Left colon (tissue), 2 donors: ENCODE results near the gene TRMT61A. TPM values are rescaled to one million over a fixed set of nuclear protein-coding genes. Genes with fewer than 3 reads are reported as not detected.
"Not testable (repeated sequence)": the region's sequence is repeated elsewhere in the genome, so short reads cannot be mapped to it uniquely, and the experiment has no call there.

Experiments used
- ATAC-seq: fragments of 200-7000 bp; cut with Tn5 transposase; one replicate; pipeline ENCODE4 v1.9.1; 2020; ENCODE audit warnings: mild to moderate bottlenecking, moderate library complexity
- DNase-seq, 2 donors: peaks; one replicate each; pipeline ENCODE4 v3.0.0-alpha.2; 2020
- intact Hi-C, 2 donors: fragments of 100-400 bp; cut with DNase I in 1 of 2; cut with micrococcal nuclease in 1 of 2; formaldehyde crosslinking; loops; one replicate each; pipeline versions ENCODE4 v1.11.2 to v1.14.0; 2022; cut with DNase I, micrococcal nuclease
- total RNA-seq, 2 donors: library from RNA; stranded (reverse); fragmentation: NEBNext Ultra II Directional; extraction: Animal tissue kit (Norgen Biotek cat#: 25700); gene quantifications; one replicate each; pipeline ENCODE4 v1.2.1, GENCODE V29; 2021
- donor health status: DM: no; HTN: no; CAD: no.
- donor health status: DM: yes; HTN: yes; CAD: no.

Gene TRMT61A
- total RNA-seq, 2 donors from 2014 or later: 10.1 to 10.6 TPM

DNA sequence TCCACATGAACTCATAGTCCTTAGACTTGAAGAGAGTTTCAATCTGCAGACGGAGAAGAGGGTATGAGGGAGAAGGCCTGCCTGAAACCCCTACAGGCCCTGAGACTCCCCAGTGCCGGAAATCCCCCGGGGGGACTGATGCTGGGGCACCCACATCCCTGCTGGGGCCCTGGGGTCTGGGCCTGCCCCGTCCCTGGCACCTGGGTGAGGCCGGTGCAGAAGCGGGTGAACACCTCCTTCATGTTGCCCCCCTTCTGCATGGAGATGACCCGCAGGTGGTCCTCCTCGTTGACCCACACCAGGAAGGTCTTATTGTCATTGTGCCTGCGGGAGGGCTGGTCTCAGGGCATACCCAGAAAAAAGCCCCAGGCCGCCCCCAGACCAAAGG is 8.7 kb upstream of the TRMT61A start:
- intact Hi-C loops: no loop called here

DNA sequence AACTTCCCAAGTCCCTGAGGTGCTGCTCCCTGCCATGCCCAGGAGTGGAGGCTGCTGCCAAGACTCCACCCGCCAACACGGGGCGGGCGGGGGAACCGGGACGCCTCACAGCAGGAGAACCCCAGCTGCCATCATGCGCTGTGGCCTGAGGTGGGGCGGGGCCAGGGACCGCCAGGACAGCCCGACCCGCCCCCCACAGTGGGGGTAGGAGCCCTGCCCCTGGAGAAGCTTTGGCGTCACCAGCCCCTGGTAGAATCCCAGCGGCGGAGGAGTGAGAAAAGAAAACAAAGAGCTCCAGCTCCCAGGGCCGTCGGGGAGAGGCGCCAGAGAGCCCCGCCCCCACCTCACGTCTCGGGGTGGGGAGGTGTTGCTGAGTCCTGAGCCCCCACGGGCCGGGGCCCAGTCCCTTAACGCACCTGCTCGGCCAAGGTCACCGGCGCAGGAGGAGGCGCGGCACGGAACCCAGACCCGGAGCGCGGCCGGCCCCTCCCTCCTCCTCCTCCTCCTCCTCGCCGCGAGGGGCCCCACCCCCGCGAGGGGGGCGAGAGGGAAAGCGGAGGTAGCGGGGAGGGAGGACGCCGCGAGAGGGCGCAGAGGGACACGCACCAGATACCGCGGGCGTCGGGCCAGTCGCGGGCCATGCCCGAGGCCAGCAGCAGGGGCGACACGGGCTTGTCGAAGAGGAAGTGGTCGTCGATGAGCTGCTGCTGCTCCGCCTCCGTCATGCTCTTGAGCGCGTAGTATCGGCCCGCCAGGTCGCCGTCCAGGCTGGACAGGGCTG is 8.1 kb upstream of the TRMT61A start:
- DNase-seq (peak; percentile 84 to 88), ATAC-seq (peak; percentile 49)
- intact Hi-C loops: no loop called here

More for the DNA sequence above, 8.7 kb upstream of the TRMT61A start:
- ATAC-seq (no peak), DNase-seq (no peak)

DNA sequence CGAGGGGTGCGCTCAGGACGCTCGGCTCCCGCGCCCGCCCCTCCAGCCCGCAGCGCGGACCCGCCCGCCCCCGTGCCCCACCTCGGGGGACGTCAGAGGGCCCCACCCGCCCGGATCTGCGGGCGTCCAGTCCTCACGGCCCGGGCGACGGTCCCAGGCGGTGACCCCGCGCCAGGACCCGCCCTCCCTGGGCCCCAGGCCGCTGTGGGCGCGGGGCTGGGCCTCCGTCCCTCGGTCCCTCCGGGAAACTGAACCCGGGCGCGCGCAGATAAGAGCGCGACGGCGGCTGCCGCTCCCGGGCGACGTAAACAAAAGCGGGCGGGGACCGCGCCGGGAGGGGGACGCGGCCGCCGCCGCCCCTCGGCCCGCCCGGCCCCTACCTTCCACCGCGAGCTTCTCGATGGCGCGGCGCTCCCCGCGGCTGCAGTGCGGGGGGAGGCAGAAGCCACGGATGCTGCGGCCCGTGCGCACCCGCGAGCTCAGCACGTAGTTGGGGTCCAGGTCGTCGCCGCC is 7.5 kb upstream of the TRMT61A start:
- intact Hi-C loops: no loop called here
- DNase-seq (peak in 1 of 2 donors; percentile 58), ATAC-seq (peak; percentile 27)

DNA sequence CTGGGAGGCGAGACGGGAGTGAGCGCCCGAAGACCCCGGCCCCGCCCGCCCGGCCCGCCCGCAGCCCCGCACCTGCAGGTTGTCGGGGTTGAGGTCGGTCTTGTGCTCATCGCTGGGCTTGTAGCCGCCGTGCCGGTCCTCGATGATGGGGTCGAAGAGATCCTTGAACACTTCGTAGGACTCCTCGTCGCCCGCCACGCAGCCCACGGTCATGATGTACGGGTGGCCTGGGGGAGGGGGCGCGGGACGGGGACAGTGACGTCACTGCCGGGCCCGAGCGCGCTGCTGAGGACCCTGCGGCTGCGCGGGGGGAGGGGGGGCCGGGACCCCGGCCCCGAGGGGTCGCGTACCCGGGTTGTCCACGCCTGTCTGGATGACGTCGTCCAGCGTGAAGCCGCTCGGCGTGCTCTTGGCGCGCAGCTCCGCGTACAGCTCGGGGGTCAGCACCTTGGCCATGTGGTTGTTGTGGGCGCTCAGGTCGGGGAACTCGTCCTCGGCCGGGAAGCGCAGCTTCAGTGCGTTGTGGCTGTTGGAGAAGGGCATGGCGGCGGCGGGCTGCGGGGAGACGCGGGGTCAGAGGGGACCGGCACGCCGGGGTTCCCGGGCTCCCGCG is 6.9 kb upstream of the TRMT61A start:
- ATAC-seq (no peak), DNase-seq (peak; percentile 39 to 58)
- intact Hi-C loops: no loop called here

DNA sequence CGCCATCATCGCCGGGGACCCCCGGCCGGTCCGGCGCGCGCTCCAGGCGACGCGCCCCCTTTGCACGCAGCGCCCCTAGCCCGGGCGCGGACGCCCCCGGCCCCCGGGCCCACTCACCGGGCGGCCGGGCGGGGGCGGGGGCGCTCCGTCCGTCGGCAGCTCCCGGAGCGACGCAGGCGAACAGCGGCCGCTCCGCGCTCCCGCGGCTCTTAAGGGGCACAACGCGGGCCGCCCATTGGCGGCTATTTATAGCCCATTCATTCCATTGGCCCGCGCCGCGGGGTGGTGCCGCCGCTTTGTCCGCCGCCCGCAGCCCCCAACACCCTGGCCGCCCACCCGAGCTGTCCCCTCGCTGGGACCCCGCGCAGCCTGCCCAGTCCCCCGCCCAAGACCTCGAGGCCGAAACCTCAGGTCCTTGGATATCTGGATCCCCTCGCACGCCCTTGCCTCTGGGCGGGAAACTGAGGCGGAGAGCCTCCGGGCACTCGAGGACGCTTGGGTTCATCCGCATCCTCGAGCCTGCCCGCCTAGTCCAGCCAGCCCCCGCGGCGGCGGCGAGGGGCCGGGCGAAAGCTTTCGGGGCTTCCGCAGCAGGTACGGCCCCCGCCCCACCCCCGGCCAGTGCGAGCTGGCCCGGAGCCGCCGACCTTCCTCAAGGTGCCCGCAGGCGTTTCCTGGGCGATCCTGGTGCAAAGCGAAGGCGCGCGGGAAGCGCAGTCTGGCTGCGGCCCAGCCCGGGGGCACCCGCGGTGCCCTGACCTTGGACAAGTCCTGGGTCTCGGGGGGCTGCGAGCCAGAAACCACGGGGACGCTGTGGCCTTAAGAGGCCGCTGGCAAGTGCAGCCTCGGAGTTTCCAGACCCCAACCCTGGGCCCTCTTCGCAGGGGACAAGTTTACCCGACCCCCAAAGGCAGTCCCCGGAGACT is 6.1 kb upstream of the TRMT61A start, which contains the start of gene CKB:
Gene CKB (minus strand): TSS at position 182 of the 926 bp plus-strand sequence. CDS start 337 bp downstream, outside the sequence.
- peak; percentile 41 for ATAC-seq
- intact Hi-C loops: no loop called here

DNA sequence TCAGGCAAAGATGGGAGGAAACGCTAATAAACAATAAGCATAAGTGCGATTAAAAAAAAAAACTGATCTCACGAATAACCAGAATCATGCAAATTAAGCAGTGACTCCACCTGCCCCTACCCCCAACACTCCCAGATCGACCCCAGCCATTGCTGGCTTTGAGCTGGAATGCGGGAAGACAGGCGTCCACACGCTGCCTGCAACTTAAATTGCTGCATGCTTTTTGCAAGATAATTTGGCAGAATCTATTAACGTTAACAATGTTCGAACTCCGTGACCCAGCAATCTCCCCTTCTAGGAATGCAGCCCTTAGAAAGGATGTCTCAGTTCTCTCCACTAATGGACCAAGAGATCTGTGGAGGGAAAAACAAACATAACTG is 5.4 kb upstream of the TRMT61A start:
- intact Hi-C loops: no loop called here
- DNase-seq (no peak), ATAC-seq (no peak)

More for the DNA sequence above, 6.1 kb upstream of the TRMT61A start, which contains the start of gene CKB:
- peak; percentile 81 to 85 for DNase-seq

DNA sequence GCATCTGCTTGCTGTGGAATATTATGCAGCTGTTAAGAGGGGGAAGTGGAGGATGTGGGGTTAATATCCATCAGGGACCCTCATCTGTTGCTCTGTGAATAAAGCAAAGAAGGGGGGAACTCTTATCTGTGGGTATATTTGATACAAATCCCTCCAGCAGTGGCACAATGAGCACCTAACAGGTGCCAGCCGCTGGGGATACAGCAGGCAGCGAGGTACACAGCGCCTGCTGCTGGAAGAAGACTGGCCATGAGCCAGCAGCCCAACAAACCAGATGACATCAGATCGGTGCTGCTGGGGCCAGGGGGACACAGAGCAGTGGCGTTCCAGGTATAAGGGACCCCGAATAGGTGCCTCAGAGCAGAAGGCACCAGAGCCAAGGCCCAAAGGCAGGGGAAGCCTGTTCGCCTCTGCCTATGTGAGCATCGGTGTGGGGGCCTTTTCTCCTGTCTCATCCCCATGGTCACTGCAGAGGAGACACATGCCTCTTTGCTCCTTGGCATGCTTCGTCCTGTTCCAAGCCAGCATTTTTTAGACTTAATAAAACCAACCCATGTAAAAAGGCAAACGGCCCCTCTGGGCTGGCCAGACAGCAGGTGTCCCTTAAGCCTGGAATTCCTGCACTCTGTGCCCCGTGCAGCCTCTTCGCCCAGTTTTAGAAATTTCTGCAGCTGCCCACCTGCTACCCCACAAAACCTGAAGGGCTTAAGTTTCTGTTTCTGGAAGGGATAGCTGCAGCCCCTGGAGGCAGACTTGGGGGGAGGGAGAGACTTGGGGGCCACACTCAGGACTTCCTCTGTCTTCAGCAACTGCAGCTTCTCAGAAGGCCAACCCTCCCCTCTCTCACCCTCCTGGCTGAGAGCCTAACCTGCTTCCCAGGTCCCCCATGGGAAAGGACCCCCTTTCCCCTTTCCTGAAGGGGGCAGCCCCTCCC is 4.7 kb upstream of the TRMT61A start:
- DNase-seq (peak; percentile 49), ATAC-seq (no peak)
- intact Hi-C loops: no loop called here

DNA sequence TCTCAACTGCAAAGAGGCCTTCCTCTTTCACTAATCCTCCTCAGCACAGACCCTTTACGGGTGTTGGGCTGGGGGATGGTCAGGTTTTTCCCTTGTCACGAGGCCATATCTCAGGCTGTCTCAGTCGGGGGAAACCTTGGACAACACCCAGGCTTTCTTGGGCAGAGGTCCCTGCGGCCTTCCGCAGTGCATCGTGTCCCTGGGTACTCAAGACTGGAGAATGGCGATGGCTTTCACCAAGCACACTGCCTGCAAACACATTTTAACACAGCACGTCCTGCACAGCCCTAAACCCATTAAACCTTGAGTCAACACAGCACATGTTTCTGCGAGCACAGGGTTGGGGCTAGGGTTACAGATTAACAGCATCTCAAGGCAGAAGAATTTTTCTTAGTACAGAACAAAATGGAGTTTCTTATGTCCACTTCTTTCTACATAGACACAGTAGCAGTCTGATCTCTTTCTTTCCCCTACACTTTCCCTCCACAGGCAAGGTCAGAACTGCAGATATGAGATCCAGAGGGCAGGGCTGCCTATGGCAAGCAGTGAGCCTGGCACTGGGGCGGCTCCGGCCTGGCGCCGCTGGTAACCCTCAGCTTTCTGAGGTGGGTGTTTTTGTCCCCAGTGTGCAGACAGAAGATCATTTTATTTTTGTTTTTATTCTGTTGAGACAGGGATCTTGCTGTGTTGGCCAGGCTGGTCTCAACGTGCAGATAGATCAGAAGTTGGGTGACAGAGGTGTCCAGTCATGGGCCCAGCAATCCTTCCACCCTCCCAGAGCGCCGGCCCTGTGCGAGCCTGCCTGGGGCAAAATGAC is 3.4 kb upstream of the TRMT61A start:
- ATAC-seq, intact Hi-C loops: not testable (repeated sequence)
- DNase-seq: peak; percentile 40 to 67

DNA sequence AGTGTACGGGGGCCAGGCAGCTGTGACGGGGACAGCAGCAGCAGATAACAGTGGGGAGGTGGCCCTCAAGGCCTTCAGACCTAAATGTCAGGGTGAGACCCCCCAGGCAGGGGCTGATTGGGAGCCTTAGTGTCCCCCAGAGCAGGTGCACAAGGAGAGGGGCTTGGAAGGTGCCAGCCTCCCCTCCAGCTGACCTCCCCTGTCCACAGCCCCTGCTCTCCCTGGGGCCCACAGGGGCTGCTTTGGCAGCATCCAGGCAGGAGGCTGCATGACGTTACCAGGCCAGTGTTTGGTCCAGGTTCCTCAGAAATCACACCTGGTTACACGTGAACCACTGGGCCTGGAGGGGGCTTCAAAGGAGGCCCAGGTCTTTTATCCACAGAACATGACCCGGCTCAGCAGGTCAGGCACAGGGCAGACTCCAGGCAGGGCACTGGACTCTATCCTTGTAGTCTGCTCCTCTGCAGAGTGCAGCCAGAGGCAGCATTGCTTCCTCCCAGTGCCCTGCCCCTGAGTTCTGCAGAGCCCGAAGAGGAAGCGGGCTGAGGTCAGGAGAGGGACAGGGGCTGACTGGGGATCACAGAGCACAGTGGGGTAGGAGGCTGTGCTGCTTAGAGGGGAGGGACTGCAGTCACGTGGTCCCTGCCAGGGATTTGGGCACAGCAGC is 2.6 kb upstream of the TRMT61A start:
- intact Hi-C loops: no loop called here
- ATAC-seq (peak; percentile 42), DNase-seq (peak; percentile 45 to 58)

DNA sequence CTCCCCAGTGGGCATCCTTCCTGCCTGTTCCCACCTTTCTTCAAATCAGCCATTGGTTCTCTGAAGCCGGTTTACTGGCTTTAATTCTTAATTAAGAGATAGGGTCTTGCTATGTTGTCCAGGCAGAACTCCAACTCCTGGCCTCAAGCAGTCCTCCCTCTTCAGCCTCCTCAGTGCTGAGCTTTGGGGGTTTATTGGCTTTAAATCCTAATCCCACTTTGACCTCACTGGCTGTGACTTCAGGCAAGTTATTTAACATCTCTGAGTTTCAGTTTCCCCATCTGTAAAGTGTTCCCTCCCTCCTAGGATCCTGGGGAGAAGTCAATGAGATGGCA is 2.1 kb upstream of the TRMT61A start:
- ATAC-seq (no peak), DNase-seq (no peak)
- intact Hi-C loops: no loop called here

DNA sequence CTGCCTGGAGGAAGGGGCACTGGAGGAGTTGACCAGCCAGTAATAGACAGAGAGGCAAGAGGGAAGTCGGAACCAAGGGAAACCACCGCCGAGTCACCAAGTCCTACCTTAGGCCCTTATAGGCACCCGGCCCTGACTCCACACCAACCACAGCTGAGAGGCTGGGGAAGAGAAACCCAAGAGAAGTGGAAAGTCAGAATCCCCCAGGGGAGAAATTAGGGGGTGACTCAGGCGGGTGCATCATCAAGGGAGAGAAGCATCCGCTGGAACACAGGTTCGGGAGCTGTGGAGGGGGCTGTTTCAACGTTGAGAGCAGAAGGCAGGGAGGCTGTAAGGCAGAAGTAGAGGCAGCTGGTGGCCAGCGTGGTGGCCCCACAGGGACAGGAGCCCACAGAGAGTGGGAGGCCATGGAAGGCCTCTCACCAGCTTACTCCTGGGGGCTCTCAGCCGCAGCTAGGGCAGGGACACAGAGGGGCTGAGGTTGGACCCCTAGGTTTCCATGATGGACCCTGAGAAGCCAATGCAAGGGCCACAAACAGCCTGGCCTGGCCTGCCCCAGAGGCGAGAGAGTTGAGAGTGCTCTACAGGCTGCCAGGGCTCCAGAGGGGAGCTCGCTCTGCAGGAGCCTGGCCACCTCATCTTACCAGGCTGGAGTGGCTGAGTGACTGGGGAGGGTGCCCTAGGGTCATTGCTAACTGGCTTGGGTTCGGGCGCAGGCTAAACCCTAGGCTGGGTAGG is 1.4 kb upstream of the TRMT61A start:
- peak; percentile 1 for ATAC-seq
- intact Hi-C loops: no loop called here
- peak in 1 of 2 donors; percentile 28 for DNase-seq

DNA sequence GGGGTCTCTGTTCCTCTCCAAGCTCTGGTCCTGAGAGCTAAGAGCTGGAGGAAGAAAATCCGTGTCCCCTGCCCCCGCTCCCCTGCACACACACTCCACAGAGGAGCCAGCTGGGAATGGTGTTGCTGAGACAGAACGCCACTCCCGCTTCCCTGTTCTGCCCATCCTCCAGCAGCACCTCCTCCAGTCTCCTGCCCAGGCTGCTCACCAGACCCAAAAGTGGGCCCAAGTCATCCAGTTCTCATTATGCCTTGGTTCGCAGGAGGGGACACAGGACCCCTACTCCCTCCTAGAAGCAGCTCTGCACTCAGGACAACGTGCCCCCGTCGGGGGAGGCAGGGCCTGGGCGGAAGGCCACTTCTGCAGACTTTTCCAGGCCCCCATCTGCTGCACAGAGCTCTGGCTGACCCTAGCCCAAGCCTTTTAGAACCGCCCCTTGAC is 830 bp upstream of the TRMT61A start:
- ATAC-seq (peak; percentile 66), DNase-seq (peak; percentile 63 to 67)
- intact Hi-C loops: no loop called here

DNA sequence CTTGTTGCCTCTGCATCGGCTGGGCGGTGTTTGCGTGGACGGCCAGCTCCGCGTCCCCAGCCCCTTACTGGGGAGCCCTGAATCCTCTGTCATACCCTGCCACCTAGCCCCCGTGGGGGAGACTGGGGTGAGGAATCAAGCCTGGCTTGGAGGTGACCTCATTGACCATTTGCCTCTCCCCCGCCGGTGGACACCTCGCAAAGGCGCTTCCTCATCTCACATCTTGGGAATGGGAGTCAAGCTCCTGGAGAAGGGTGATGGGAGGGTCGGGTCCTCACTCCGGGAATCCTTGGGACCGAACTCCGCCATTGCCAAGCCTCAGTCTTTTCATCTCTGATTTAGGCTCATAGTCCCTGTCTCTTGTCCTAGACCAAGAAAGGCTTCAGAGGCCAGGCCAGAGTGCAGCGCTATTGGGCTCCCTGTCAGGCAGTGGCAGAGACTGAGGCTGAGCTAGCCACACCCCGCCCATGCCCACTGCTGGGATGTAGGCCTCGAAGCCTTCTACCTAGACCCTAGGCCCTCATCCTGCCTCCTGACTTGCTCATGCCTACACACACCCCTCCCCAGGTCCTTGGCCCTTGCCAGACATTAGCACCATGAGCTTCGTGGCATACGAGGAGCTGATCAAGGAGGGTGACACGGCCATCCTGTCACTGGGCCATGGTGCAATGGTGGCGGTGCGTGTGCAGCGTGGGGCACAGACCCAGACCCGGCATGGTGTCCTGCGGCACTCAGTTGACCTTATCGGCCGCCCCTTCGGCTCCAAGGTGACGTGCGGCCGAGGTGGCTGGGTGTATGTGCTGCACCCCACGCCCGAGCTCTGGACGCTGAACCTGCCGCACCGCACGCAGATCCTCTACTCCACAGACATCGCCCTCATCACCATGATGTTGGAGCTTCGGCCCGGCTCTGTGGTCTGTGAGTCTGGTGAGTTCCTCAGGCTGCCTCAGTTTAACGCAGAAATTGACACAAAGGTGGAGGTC is 678 bp downstream of the TRMT61A start:
- intact Hi-C loops: no loop called here
- peak; percentile 18 to 41 for DNase-seq
- no peak for ATAC-seq

DNA sequence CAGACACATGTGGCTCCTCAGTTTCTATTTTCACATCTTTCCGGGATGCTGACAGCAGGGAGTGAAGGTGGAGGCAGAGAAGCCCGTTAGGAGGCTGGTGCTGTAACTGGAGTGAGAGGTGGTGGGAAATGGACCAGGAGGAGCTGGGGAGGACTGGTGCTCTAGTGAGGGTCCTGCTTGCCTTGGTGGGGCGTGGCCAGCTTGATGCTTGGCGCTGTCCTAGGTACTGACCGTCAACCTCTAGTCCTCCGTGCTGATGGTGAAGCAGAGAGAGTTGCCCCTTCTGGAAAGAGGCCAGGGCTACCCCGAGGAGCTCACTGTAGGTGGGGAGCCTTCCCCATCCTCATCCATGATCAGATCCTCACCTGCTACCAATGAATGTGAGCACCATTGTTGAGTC is 1.4 kb downstream of the TRMT61A start:
- DNase-seq (peak in 1 of 2 donors; percentile 48), ATAC-seq (no peak)
- intact Hi-C loops: no loop called here

DNA sequence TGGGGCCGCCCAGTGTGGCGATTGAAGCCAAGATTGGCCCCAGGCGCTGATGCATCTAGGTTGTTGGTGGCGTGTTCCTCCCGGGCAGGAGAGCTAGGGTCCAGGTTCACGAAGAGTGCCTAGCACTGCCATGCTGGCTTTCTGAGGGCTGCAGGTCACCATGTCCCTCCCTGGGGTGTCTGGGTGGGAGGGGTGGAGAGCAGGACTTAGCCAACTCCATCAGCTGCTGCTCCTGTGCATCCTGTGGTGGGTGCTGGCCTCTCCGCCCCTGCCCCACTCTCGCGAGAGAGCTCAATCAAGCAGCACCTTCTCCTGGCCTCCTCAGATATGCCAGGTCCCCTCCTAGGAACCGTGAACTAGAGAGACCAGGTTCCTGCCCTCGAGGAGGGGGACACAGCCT is 1.8 kb downstream of the TRMT61A start:
- intact Hi-C loops: no loop called here
- ATAC-seq: no peak
- no peak for DNase-seq
